Esophagus squamous epithelium (tissue), 4 donors: ENCODE data around the gene GAL3ST2.

Source experiments
- POLR2A ChIP-seq, 4 donors: fragments of 450-650 bp; IDR thresholded peaks; one replicate each; pipeline ENCODE4 v1.6.1; 2017; ENCODE audit warnings: antibody characterized with exemption in 4 of 4, mild to moderate bottlenecking in 4 of 4, moderate library complexity in 3 of 4
- TF ChIP-seq, protein P1 (sequence below), 6 experiments: fragments of 450-650 bp in 4 of 6; fragments of 200-600 bp in 2 of 6; sonication (generic) in 2 of 6; IDR thresholded peaks; one replicate each; pipeline ENCODE4 v1.5.1; 2016 to 2019; ENCODE audit warnings: antibody characterized with exemption in 6 of 6, mild to moderate bottlenecking in 4 of 6, moderate library complexity in 4 of 6

- TF ChIP-seq, protein P1, sequence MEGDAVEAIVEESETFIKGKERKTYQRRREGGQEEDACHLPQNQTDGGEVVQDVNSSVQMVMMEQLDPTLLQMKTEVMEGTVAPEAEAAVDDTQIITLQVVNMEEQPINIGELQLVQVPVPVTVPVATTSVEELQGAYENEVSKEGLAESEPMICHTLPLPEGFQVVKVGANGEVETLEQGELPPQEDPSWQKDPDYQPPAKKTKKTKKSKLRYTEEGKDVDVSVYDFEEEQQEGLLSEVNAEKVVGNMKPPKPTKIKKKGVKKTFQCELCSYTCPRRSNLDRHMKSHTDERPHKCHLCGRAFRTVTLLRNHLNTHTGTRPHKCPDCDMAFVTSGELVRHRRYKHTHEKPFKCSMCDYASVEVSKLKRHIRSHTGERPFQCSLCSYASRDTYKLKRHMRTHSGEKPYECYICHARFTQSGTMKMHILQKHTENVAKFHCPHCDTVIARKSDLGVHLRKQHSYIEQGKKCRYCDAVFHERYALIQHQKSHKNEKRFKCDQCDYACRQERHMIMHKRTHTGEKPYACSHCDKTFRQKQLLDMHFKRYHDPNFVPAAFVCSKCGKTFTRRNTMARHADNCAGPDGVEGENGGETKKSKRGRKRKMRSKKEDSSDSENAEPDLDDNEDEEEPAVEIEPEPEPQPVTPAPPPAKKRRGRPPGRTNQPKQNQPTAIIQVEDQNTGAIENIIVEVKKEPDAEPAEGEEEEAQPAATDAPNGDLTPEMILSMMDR (IDR thresholded peaks at IDR 0.05): no peak
- TF ChIP-seq POLR2A (IDR thresholded peaks at IDR 0.05): no peak
These were observed 33.0 kb upstream of the GAL3ST2 start for GRCh38 chr2:241743620-241744019.
